ENCODE results near the gene GRK4.
"Not testable (repeated sequence)": the region's sequence is repeated elsewhere in the genome, so short reads cannot be mapped to it uniquely, and the experiment has no call there.

Gene GRK4

GRCh38 chr4:2930758-2931511 is 32.4 kb upstream of the GRK4 start:
- no peak for DNase-seq (ENCODE audit: low read depth in 1 of 2, low spot score in 1 of 2)

DNA sequence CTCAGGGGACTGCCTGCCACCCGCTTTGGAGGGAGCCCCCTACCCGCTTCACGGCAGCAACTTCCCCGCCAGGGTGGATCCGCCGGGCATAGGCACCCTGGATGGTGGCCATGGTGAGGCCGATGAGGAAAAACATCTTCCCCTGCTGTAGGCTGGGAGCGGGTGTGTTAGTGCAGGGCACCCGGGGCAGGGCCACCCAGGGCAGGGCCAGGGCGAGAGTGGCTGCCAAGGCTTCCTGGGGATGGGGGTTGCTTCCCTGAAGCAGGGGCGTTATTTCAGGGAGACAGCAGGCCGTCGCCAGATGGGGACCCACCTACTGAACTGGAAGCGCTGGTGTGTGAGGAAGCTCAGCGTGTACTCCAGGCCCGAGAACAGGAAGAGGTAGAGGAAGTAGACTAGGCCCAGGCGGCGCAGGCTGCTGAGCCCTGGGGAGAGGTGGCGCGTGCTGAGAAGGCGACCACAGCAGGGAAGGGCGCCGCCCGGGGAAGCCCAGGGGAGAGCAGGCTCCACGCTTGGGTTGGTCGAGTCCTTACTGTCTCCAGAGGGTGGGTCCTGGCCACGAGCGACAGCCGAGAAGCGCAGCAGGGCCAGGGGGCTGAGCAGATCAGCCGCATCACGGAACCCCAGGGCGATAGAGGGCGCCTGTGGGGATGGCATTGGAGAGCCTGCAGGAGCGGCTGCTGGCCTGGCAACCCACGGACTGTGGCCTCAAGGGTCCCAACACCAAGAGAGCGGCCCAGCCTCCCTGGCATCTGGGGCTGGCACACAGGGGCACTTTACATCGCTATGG is 31.7 kb upstream of the GRK4 start:
- no peak for DNase-seq (ENCODE audit: low read depth in 1 of 2, low spot score in 1 of 2)

DNA sequence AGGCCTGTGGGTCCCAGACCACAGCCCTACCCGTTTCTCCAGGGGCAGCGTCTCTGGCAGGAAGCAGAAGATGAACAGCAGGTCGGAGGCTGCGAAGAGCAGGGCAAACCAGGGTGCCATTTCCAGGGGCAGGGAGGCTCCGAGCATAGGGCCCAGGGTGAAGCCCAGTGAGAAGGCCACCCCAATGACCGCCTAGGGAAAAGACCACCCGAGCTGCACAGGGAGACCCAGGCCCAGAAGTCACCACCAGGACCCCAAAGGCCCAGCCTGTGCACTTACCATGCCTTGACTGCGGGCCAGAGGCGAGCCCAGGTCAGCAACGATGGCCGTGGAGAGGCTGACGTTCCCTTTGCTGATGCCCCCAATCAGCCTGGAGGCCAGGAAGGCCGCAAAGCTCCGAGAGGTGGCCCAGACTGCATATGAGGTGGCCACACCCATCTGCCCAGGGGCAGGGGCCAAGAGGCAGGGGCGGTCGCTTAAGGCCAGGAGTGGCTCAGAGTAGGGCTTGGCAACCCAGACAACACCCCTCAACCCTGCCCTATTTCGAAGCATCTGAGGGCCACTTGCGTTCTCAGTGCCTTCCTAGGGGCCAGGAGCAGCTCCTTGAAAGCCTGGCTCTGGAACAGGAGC is 30.9 kb upstream of the GRK4 start:
- DNase-seq (ENCODE audit: low read depth in 1 of 2, low spot score in 1 of 2) = no peak

DNA sequence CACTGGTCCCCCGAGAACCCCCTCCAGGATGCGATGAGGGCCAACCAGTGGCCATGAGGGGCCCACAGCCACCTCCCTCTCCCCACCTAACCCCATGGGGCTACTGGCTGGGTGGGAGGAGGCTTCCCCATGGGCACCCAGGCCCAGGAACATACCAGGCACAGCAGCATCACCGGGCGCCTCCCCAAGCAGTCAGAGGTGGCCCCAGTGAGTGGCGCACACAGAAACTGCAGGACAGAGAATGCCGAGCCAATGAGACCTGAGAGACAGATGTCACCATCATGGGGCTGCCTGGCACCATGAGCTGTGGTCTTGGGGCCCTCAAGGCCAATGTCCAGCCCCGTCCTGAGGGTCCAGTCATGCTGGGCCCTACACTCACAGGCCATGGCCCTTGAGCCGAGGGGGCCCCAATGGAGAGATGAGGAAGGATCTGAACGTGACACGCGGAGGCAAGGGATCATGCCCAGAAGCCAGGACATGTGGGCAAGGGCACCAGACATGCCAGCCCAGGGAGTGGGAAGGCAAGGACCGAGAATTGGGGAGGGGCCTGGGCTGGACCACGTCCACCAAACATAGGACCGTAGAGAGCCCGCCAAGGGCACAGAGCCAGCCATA is 30.3 kb upstream of the GRK4 start:
- DNase-seq (ENCODE audit: low read depth in 1 of 2, low spot score in 1 of 2) = no peak

DNA sequence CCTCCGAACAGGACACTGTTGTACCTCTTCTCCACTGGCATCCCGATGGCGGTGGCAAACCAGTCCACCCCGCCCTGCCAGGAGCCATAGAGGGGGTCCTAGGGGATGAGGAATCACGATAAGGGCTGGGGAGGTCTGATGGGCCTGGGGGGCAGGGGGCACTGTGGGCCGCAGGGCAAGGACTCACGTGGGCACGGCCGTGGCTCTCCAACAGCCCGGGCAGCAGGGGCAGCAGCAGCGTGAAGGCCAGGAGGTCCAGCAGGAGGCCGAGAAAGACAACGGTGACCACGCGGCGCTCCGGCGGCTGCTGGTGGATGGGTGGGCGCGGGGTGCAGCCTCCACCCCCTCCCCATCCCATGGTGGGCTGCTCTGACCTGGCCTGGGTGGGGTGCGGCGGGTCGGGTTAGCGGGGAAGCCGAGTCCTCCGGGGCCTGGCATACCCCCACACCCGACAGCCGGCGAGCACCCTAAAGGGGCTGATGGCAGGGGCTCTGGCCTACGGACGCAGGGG is 29.8 kb upstream of the GRK4 start:
- no peak for DNase-seq (ENCODE audit: low read depth in 1 of 2, low spot score in 1 of 2)

- no peak for DNase-seq (ENCODE audit: low read depth in 1 of 2, low spot score in 1 of 2)
Measured at GRCh38 chr4:2934077-2934812, 29.1 kb upstream of the GRK4 start.

DNA sequence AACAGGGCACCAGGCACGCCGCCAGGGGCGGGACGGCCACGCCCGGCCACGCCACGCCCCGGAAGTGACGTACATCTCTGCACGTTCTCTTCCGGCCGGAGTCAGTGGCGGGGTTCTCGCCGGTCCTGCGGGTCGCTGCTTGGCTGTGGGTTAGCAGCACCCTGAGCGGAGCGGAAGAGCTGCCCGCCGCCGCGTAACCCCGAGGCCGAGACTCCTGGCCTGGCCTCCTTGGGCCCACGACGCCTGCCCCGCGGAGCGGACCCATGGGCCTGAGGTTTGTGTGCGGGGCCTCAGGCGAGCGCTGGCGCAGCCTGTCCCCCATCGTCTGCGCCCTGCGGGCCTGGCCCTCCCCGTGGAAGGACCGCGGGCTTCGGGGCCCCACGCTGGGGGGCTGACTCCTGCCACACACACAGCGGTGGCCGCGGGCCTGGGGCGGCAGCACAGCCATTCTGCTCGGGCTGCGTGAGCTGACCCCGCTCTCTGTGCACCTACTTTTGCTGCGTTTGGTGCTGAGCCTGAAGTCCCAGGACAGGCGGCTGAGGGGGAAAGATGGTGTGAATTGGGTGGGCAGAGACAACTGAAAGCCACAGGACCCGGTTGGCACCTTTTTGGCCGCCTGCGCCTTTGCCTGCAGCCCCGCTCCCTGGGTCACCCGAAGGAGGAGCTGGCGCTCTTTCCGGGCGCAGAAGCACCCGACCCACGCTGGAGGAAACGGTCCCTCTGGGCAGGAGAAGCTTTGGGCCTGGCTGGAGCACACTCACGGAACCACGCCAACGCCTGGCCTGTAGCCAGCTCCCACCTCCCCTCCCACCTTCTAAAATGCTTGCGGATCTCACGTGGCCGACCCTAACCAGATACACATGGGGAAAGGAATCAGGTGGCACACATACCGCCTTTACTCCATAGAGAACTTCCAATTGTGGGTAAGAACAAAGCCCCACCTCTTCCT is 28.3 kb upstream of the GRK4 start:
- DNase-seq (ENCODE audit: low read depth in 1 of 2, low spot score in 1 of 2) = peak; percentile 93 to 98

GRCh38 chr4:2935762-2936743 is 27.3 kb upstream of the GRK4 start:
- no peak for DNase-seq (ENCODE audit: low read depth in 1 of 2, low spot score in 1 of 2)

- no peak for DNase-seq (ENCODE audit: low read depth in 1 of 2, low spot score in 1 of 2)
Measured at GRCh38 chr4:2936773-2937145, 26.6 kb upstream of the GRK4 start.

DNA sequence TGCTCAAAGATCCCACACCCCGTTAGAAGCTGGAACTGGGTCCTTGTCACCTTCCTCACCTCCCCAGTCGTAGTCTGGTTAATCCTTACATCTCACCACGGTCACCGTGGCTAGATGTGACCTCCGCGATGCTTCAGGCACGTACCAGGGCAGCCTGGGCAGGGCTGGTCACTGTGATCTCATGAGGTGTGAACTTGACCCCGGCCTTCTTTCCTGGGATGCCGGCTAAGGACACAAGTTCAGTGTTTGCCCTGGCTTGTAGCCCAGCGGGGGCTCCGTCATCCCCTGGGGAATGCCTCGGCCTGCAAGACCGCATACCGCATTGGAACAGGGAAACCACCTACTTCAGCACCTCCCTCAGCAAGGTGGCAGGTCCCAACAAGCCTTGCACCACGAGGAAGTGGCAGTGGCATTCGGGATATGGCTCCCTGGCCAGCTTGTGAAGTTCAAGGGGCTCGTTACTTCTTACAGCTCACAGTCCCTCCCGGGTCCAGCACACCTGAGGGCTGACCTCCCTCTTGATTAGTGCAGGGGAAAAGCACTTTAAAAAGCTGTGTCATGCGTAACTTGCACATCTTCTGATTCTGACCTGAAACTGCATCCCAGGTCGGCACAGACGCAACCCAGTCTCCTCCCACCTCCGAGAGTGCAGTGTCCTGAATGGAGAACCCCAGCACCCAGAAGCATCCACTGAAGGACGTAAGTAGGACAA is 26.1 kb upstream of the GRK4 start:
- DNase-seq (ENCODE audit: low read depth in 1 of 2, low spot score in 1 of 2) = no peak

DNA sequence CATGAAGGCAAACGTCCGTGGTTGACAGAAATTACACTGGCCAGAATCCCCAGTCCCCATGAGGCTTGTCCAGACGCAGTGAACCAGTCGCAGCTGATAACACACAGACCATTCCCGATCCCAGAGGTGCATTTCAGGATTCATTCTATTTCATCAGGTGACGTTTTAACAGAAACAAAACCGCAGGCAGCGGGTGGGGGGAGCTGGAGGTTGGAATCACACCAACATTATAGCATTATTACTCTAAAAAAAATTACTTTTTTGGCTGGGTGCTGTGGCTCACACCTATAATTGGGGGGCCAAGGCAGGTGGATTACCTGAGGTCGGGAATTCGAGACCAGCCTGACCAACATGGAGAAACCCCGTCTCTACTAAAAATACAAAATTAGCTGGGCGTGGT is 25.4 kb upstream of the GRK4 start:
- no peak for DNase-seq (ENCODE audit: low read depth in 1 of 2, low spot score in 1 of 2)

DNA sequence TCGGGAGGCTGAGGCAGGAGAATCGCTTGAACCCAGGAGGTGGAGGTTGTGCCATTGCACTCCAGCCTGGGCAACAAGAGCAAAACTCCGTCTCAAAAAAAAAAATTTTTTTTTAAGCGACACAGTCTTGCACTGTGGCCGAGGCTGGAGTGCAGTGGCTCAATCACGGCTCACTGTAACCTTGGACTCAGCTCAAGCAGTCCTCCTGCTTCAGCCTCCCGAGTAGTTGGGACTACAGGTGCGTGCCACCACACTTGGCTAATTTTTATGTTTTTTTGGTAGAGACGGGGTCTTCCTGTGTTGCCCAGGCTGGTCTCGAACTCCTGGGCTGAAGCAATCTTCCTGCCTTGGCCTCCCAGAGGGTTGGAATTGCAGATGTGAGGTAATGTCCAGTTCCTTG is 25.0 kb upstream of the GRK4 start:
- not testable (repeated sequence) for DNase-seq (ENCODE audit: low read depth in 1 of 2, low spot score in 1 of 2)

GRCh38 chr4:2938906-2939305 is 24.5 kb upstream of the GRK4 start:
- DNase-seq (ENCODE audit: low read depth in 1 of 2, low spot score in 1 of 2) = no peak

GRCh38 chr4:2939383-2940243 is 23.8 kb upstream of the GRK4 start:
- DNase-seq (ENCODE audit: low read depth in 1 of 2, low spot score in 1 of 2) = no peak

DNA sequence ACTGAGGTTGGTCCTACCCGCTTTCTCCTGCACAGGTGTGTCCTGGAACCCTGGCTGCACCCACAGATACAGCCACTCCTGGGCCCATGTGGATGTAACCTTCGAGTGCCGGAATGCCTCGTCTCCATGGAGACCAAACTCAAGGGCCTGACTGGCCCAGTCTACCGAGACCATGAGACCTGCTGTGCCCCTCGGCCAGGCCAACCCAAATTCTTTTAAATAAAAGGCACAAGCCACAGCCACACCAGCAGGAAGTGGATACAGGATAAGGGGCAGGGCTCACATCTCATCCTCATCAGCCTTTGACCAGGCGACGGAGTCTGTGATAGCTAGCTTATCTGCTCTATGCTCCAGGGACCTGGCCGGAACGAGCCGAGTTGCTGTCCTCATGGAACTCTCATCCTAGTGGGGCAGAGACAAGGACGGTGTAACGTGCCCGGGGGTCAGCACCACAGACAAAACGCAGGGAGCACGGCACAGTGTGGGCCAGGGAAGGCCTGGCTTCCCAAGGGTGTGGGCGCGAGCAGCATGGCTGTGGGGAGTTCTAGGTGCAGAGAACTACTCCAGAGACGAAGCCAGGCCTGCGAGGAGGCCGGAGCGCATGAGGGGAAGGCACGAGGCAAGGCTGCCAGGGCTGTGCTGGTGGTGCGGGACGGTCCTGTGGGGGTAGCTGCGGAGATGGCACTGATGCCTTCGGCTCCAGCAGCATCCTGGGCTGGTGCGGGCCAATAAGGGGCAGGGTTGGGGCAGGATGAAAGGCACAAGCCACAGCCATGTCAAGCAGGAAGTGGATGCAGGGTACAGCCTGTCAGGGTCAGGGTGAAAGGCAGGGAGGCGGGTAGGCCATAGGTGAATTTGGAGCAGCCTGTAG is 22.9 kb upstream of the GRK4 start:
- no peak for DNase-seq (ENCODE audit: low read depth in 1 of 2, low spot score in 1 of 2)
